NCI-H2196 (cell line): Measurements from ENCODE around the gene DOC2B.
"Not testable (repeated sequence)": the region's sequence is repeated elsewhere in the genome, so short reads cannot be mapped to it uniquely, and the experiment has no call there.

Experiments used
- DNase-seq: peaks from one replicate; lab custom pipeline; 2025; ENCODE audit not compliant: unreplicated experiment; lab: John Stamatoyannopoulos, UW

DOC2B gene

GRCh38 chr17:146983-147761 is 34.3 kb downstream of the DOC2B start:
- no peak for DNase-seq

- no peak for DNase-seq
Observed at GRCh38 chr17:146546-146945, 34.9 kb downstream of the DOC2B start.

- no peak for DNase-seq
Observed at GRCh38 chr17:145671-146541, 35.5 kb downstream of the DOC2B start.

GRCh38 chr17:144936-145670 is 36.3 kb downstream of the DOC2B start:
- DNase-seq, result no peak

GRCh38 chr17:143785-144281 is 37.6 kb downstream of the DOC2B start:
- peak; percentile 65 for DNase-seq

- DNase-seq, result no peak
Observed at GRCh38 chr17:142876-143784, 38.3 kb downstream of the DOC2B start.

GRCh38 chr17:142102-142661 is 39.3 kb downstream of the DOC2B start:
- DNase-seq, result peak; percentile 3

GRCh38 chr17:139401-140205 is 41.8 kb downstream of the DOC2B start:
- DNase-seq, result not testable (repeated sequence)

- DNase-seq, result not testable (repeated sequence)
Observed at GRCh38 chr17:137166-137807, 44.2 kb downstream of the DOC2B start, which contains the start of gene SCGB1C2. Gene SCGB1C2, plus strand, starts transcription at chr17:137569. Its CDS starts 22 bp downstream, at chr17:137591.

GRCh38 chr17:136531-136930 is 44.9 kb downstream of the DOC2B start:
- not testable (repeated sequence) for DNase-seq

GRCh38 chr17:135895-136294 is 45.6 kb downstream of the DOC2B start:
- not testable (repeated sequence) for DNase-seq

- DNase-seq, result not testable (repeated sequence)
Observed at GRCh38 chr17:135022-135421, 46.4 kb downstream of the DOC2B start.

GRCh38 chr17:134332-134785 is 47.1 kb downstream of the DOC2B start:
- DNase-seq, result not testable (repeated sequence)

- DNase-seq, result not testable (repeated sequence)
Observed at GRCh38 chr17:133932-134331, 47.5 kb downstream of the DOC2B start.

- not testable (repeated sequence) for DNase-seq
Observed at GRCh38 chr17:118339-118917, 63.0 kb downstream of the DOC2B start.

- not testable (repeated sequence) for DNase-seq
Observed at GRCh38 chr17:113111-113510, 68.3 kb downstream of the DOC2B start.
